ENCODE results near the gene MBNL2.

GRCh38 chr13:97324115-97324514 is 102.0 kb downstream of the MBNL2 start:
- no peak for TF ChIP-seq CTCF (IDR thresholded peaks at IDR 0.05; ENCODE audit: insufficient read depth, low read length, poor library complexity, severe bottlenecking)
- no peak for TF ChIP-seq EZH2phosphoT487 (conservative IDR thresholded peaks at IDR 0.05; ENCODE audit: low read length)
